ENCODE measurements around the gene FAM200B. TPM values are rescaled to one million over a fixed set of nuclear protein-coding genes. Genes with fewer than 3 reads are reported as not detected.

FAM200B gene
- total RNA-seq, 1 experiment from 2014 or later, result 29.0 TPM

DNA sequence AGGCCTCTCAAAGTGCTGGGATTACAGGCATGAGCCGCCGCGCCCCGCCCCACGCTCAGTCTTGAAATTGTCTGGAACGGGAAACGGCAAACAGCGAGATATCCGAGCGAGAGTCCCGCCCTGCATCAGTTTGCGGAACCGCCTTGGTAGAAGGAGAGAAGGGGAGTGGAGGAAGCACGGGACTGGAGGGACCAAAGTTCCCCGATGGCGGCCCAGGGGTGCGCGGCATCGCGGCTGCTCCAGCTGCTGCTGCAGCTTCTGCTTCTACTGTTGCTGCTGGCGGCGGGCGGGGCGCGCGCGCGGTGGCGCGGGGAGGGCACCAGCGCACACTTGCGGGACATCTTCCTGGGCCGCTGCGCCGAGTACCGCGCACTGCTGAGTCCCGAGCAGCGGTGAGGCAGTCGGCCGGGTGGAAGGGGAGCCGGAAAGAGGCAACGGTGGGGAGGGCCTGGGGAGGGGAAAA is 21.3 kb downstream of the FAM200B start, which contains the start of gene BST1:
BST1 (plus strand) TSS at position 125 of the 463 bp plus-strand sequence; CDS start at position 205, 80 bp downstream.
- ChIA-PET POLR2A (ENCODE audit: low non-redundant PET) (no interaction called here), CTCF (no interaction called here)
- intact Hi-C loops (cut with micrococcal nuclease; ENCODE audit: unreplicated experiment), result no loop called here
- H3K4me1 ChIP-seq (ENCODE audit: insufficient read depth, low read length, poor library complexity, severe bottlenecking), result peaks cover 24% of the 10 kb centered on the region
- H3K27me3 ChIP-seq (replicated peaks; ENCODE audit: insufficient read depth, low read depth, low read length, poor library complexity), result no peaks in the 10 kb centered on the region
- no peaks in the 10 kb centered on the region for H3K9me3 ChIP-seq (ENCODE audit: low read depth, low read length, poor library complexity, severe bottlenecking)
- H3K27ac ChIP-seq (ENCODE audit: low read depth, low read length, poor library complexity, severe bottlenecking), result no peak within 1 kb of the TSS
- H3K36me3 ChIP-seq (ENCODE audit: insufficient read depth, low read length, poor library complexity, severe bottlenecking), result no peaks in the 10 kb centered on the region
- TF ChIP-seq, protein P1, sequence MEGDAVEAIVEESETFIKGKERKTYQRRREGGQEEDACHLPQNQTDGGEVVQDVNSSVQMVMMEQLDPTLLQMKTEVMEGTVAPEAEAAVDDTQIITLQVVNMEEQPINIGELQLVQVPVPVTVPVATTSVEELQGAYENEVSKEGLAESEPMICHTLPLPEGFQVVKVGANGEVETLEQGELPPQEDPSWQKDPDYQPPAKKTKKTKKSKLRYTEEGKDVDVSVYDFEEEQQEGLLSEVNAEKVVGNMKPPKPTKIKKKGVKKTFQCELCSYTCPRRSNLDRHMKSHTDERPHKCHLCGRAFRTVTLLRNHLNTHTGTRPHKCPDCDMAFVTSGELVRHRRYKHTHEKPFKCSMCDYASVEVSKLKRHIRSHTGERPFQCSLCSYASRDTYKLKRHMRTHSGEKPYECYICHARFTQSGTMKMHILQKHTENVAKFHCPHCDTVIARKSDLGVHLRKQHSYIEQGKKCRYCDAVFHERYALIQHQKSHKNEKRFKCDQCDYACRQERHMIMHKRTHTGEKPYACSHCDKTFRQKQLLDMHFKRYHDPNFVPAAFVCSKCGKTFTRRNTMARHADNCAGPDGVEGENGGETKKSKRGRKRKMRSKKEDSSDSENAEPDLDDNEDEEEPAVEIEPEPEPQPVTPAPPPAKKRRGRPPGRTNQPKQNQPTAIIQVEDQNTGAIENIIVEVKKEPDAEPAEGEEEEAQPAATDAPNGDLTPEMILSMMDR (conservative IDR thresholded peaks at IDR 0.05; ENCODE audit: low read depth, low read length), result no peak
- no peak for TF ChIP-seq EZH2 (IDR thresholded peaks at IDR 0.05; ENCODE audit: borderline replicate concordance, low read depth, low read length, poor library complexity, severe bottlenecking)
- H3K4me3 ChIP-seq (ENCODE audit: low read depth, low read length, poor library complexity, severe bottlenecking), result peak within 1 kb of the TSS; percentile 42
- no TSS peak for BruUV-seq (replicated peaks)
- peak; percentile 72 for DNase-seq (ENCODE audit: low spot score)

DNA sequence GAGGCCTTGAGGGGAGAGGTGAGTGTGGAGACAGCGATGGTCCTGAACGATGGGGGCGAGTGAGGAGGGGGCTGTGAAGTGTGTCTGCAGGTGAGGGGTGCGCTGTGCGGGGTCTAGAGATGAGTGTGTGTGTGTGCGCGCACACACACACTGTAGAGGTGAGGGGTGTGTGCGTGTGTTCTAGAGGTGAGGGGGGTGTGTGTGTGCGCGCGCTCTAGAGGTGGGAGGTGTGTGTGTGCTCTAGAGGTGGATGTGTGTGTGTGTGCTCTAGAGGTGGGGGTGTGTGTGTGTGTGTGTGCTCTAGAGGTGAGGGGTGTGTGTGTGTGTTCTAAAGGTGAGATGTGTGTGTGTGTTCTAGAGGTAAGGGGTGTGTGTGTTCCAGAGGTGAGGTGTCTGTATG is 21.8 kb downstream of the FAM200B start:
- POLR2A ChIA-PET (ENCODE audit: low non-redundant PET), result no interaction called here
- Histone ChIP-seq H3K36me3 (ENCODE audit: insufficient read depth, low read length, poor library complexity, severe bottlenecking) (no peaks in the 10 kb centered on the region), H3K4me1 (ENCODE audit: insufficient read depth, low read length, poor library complexity, severe bottlenecking) (peaks cover 24% of the 10 kb centered on the region), H3K4me3 (ENCODE audit: low read depth, low read length, poor library complexity, severe bottlenecking) (peak overlapping the region; percentile 42), H3K9me3 (ENCODE audit: low read depth, low read length, poor library complexity, severe bottlenecking) (no peaks in the 10 kb centered on the region), H3K27ac (ENCODE audit: low read depth, low read length, poor library complexity, severe bottlenecking) (no peak overlapping the region), H3K27me3 (replicated peaks; ENCODE audit: insufficient read depth, low read depth, low read length, poor library complexity) (no peaks in the 10 kb centered on the region)
- DNase-seq (ENCODE audit: low spot score), result no peak
- CTCF ChIA-PET, result no interaction called here
- BruUV-seq (replicated peaks), result no TSS peak
- intact Hi-C loops (cut with micrococcal nuclease; ENCODE audit: unreplicated experiment), result no loop called here
- TF ChIP-seq, protein P1 (conservative IDR thresholded peaks at IDR 0.05; ENCODE audit: low read depth, low read length), result no peak
- no peak for TF ChIP-seq EZH2 (IDR thresholded peaks at IDR 0.05; ENCODE audit: borderline replicate concordance, low read depth, low read length, poor library complexity, severe bottlenecking)

DNA sequence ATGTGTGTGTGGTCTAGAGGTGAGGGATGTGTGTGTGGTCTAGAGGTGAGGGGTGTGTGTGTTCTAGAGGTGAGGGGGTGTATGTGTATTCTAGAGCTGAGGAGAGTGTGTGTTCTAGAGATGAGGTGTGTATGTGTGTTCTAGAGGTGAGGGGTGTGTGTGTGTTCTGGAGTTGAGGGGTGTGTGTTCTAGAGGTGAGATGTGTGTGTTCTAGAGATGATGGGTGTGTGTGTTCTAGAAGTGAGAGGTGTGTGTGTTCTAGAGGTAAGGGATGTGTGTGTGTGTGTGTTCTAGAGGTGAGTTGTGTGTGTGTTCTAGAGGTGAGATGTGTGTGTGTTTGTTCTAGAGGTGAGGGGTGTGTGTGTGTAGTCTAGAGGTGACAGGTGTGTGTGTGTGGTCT is 22.5 kb downstream of the FAM200B start:
- POLR2A ChIA-PET (ENCODE audit: low non-redundant PET), result no interaction called here
- no peak for TF ChIP-seq EZH2 (IDR thresholded peaks at IDR 0.05; ENCODE audit: borderline replicate concordance, low read depth, low read length, poor library complexity, severe bottlenecking)
- TF ChIP-seq, protein P1 (conservative IDR thresholded peaks at IDR 0.05; ENCODE audit: low read depth, low read length), result no peak

More for the DNA sequence above, 22.5 kb downstream of the FAM200B start:
- H3K9me3 ChIP-seq (ENCODE audit: low read depth, low read length, poor library complexity, severe bottlenecking), result no peaks in the 10 kb centered on the region
- intact Hi-C loops (cut with micrococcal nuclease; ENCODE audit: unreplicated experiment), result no loop called here
- BruUV-seq (replicated peaks), result no TSS peak
- DNase-seq (ENCODE audit: low spot score), result no peak
- peaks cover 24% of the 10 kb centered on the region for H3K4me1 ChIP-seq (ENCODE audit: insufficient read depth, low read length, poor library complexity, severe bottlenecking)
- no peak overlapping the region for H3K27ac ChIP-seq (ENCODE audit: low read depth, low read length, poor library complexity, severe bottlenecking)
- no peak overlapping the region for H3K4me3 ChIP-seq (ENCODE audit: low read depth, low read length, poor library complexity, severe bottlenecking)
- CTCF ChIA-PET, result no interaction called here
- H3K36me3 ChIP-seq (ENCODE audit: insufficient read depth, low read length, poor library complexity, severe bottlenecking), result no peaks in the 10 kb centered on the region
- H3K27me3 ChIP-seq (replicated peaks; ENCODE audit: insufficient read depth, low read depth, low read length, poor library complexity), result no peaks in the 10 kb centered on the region
